Progenitor cell of endocrine pancreas (in vitro differentiated cells): ENCODE measurements around the gene ESYT2. TPM values are rescaled to one million over a fixed set of nuclear protein-coding genes. Genes with fewer than 3 reads are reported as not detected.
"Not testable (repeated sequence)": the region's sequence is repeated elsewhere in the genome, so short reads cannot be mapped to it uniquely, and the experiment has no call there.

Experiments used
- DNase-seq: peaks from one replicate; pipeline ENCODE4 v3.0.0; 2021; ENCODE audit warnings: low spot score; ENCODE audit not compliant: unreplicated experiment
- H3K27ac Mint-ChIP-seq: 2 replicates; pipeline ENCODE4 v1.8.0; 2021; ENCODE audit warnings: mild to moderate bottlenecking, moderate library complexity, mixed read lengths
- H3K27me3 Mint-ChIP-seq: 2 replicates; pipeline ENCODE4 v1.8.0; 2021; ENCODE audit warnings: mixed read lengths
- H3K36me3 Mint-ChIP-seq: 2 replicates; pipeline ENCODE4 v1.8.0; 2022; ENCODE audit warnings: mixed read lengths; ENCODE audit not compliant: insufficient read depth
- H3K4me1 Mint-ChIP-seq: 2 replicates; pipeline ENCODE4 v1.8.0; 2021; ENCODE audit warnings: low read depth, mixed read lengths
- H3K4me3 Mint-ChIP-seq: 2 replicates; pipeline ENCODE4 v1.8.0; 2021; ENCODE audit warnings: low read depth, mild to moderate bottlenecking, moderate library complexity, mixed read lengths
- H3K9me3 Mint-ChIP-seq: 2 replicates; pipeline ENCODE4 v1.8.0; 2021; ENCODE audit warnings: low read depth, mixed read lengths
- CTCF ChIP-seq: fragments of 200-600 bp; sonication (generic); IDR thresholded peaks from one replicate; pipeline ENCODE4 v1.5.0; 2021; ENCODE audit warnings: antibody characterized with exemption, mild to moderate bottlenecking; ENCODE audit not compliant: unreplicated experiment
- total RNA-seq: library from RNA; stranded (reverse); gene quantifications from 2 replicates; pipeline ENCODE4 v1.2.1, GENCODE V29; 2021

The ESYT2 gene
- total RNA-seq, 1 donor from 2014 or later: 29.4 TPM

- DNase-seq: no peak
- H3K27me3 Mint-ChIP-seq: peaks cover 3% of the 10 kb centered on the region
- no peak overlapping the region for H3K4me3 Mint-ChIP-seq
- peaks cover 1% of the 10 kb centered on the region for H3K36me3 Mint-ChIP-seq
- H3K4me1 Mint-ChIP-seq: peaks cover 6% of the 10 kb centered on the region
- H3K27ac Mint-ChIP-seq: no peak overlapping the region
- TF ChIP-seq CTCF: no peak
- H3K9me3 Mint-ChIP-seq: no peaks in the 10 kb centered on the region
Observed at GRCh38 chr7:158842486-158842885, 13.2 kb upstream of the ESYT2 start.

GRCh38 chr7:158840604-158841003 is 11.3 kb upstream of the ESYT2 start:
- Mint-ChIP-seq H3K27ac (peak overlapping the region; percentile 59), H3K4me3 (no peak overlapping the region), H3K36me3 (no peaks in the 10 kb centered on the region), H3K27me3 (peaks cover 3% of the 10 kb centered on the region), H3K9me3 (no peaks in the 10 kb centered on the region), H3K4me1 (peaks cover 6% of the 10 kb centered on the region)
- no peak for TF ChIP-seq CTCF
- no peak for DNase-seq

DNA sequence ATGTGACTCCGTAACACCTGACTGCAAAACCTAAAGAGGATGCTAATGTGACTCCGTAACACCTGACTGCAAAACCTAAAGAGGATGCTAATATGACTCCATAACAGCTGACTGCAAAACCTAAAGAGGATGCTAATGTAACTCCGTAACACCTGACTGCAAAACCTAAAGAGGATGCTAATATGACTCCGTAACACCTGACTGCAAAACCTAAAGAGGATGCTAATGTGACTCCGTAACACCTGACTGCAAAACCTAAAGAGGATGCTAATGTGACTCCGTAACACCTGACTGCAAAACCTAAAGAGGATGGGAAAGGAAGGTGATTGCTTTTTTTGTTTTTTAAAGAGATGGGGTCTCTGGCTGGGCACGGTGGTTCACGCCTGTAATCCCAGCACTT is 9.9 kb upstream of the ESYT2 start:
- not testable (repeated sequence) for H3K27ac Mint-ChIP-seq, H3K36me3 Mint-ChIP-seq, H3K4me3 Mint-ChIP-seq, H3K27me3 Mint-ChIP-seq, DNase-seq, H3K9me3 Mint-ChIP-seq
- peaks cover 13% of the 10 kb centered on the region for H3K4me1 Mint-ChIP-seq

GRCh38 chr7:158837790-158838637 is 8.7 kb upstream of the ESYT2 start:
- no peak overlapping the region for H3K27ac Mint-ChIP-seq
- no peak overlapping the region for H3K4me3 Mint-ChIP-seq
- H3K36me3 Mint-ChIP-seq: no peaks in the 10 kb centered on the region
- H3K27me3 Mint-ChIP-seq: no peaks in the 10 kb centered on the region
- peaks cover 11% of the 10 kb centered on the region for H3K4me1 Mint-ChIP-seq
- DNase-seq: no peak
- no peaks in the 10 kb centered on the region for H3K9me3 Mint-ChIP-seq
- TF ChIP-seq CTCF: no peak

GRCh38 chr7:158836692-158837091 is 7.4 kb upstream of the ESYT2 start:
- Mint-ChIP-seq H3K27ac (no peak overlapping the region), H3K4me1 (peaks cover 11% of the 10 kb centered on the region), H3K27me3 (peaks cover 5% of the 10 kb centered on the region), H3K36me3 (no peaks in the 10 kb centered on the region), H3K9me3 (no peaks in the 10 kb centered on the region), H3K4me3 (no peak overlapping the region)
- no peak for DNase-seq
- no peak for TF ChIP-seq CTCF
